WTC11 (cell line): Measurements from ENCODE around the gene LMAN2L.

Experiments
- AFF4 ChIP-seq: sonication (generic); formaldehyde crosslinking; IDR thresholded peaks from 2 replicates; pipeline ENCODE4 v1.8.1; 2023; ENCODE audit warnings: mild to moderate bottlenecking, missing genetic modification reagents, borderline replicate concordance
- HMGA2 ChIP-seq: fragments of 250-450 bp; sonication (Bioruptor Pico); IDR thresholded peaks from 2 replicates; pipeline ENCODE4 v1.4.0; 2021; ENCODE audit warnings: mild to moderate bottlenecking, moderate library complexity
- IRF1 ChIP-seq: sonication (generic); formaldehyde crosslinking; IDR thresholded peaks from 2 replicates; pipeline ENCODE4 v1.8.0; 2023; ENCODE audit warnings: missing genetic modification reagents
- KAT7 ChIP-seq: sonication (generic); formaldehyde crosslinking; IDR thresholded peaks from 2 replicates; pipeline ENCODE4 v1.8.1; 2023; ENCODE audit warnings: missing genetic modification reagents, mild to moderate bottlenecking, borderline replicate concordance
- USF1 ChIP-seq: sonication (generic); formaldehyde crosslinking; IDR thresholded peaks from 2 replicates; pipeline ENCODE4 v1.8.0; 2022; ENCODE audit warnings: mild to moderate bottlenecking, missing genetic modification reagents
- ZNF263 ChIP-seq: sonication (generic); formaldehyde crosslinking; IDR thresholded peaks from 2 replicates; pipeline ENCODE4 v1.8.1; 2022; ENCODE audit warnings: low read depth, mild to moderate bottlenecking, moderate library complexity, missing genetic modification reagents
- ZNF281 ChIP-seq: sonication (generic); formaldehyde crosslinking; IDR thresholded peaks from 2 replicates; pipeline ENCODE4 v1.8.0; 2023; ENCODE audit warnings: mild to moderate bottlenecking, missing genetic modification reagents

- TF ChIP-seq ZNF263 (CRISPR knock-in tag), result no peak
- no peak for TF ChIP-seq KAT7
- TF ChIP-seq ZNF281 (CRISPR knock-in tag), result no peak
- no peak for TF ChIP-seq HMGA2 (CRISPR knock-in tag)
- no peak for TF ChIP-seq AFF4 (CRISPR knock-in tag)
- no peak for TF ChIP-seq USF1 (CRISPR knock-in tag)
- TF ChIP-seq IRF1 (CRISPR knock-in tag), result no peak
Measured at GRCh38 chr2:96687711-96688640, 51.9 kb downstream of the LMAN2L start.
